Ishikawa (cell line): ENCODE results near the gene ZNF205.

Experiments used
- CEBPB ChIP-seq: IDR thresholded peaks from 2 replicates; pipeline ENCODE4 v1.6.1; 2012
- MAX ChIP-seq: IDR thresholded peaks from 2 replicates; pipeline ENCODE4 v1.6.1; 2012
- RAD21 ChIP-seq: IDR thresholded peaks from 2 replicates; pipeline ENCODE4 v1.6.1; 2012; ENCODE audit warnings: low read depth
- REST ChIP-seq: IDR thresholded peaks from 2 replicates; pipeline ENCODE4 v1.6.1; 2012; ENCODE audit warnings: low read depth, mild to moderate bottlenecking
- TAF1 ChIP-seq: IDR thresholded peaks from 2 replicates; pipeline ENCODE4 v1.6.1; 2012; ENCODE audit warnings: low read depth, mild to moderate bottlenecking
- YY1 ChIP-seq: IDR thresholded peaks from 2 replicates; pipeline ENCODE4 v1.6.1; 2012; ENCODE audit warnings: low read depth

GRCh38 chr16:3138823-3139426 is 26.5 kb downstream of the ZNF205 start:
- TF ChIP-seq MAX = no peak
- no peak for TF ChIP-seq YY1
- TF ChIP-seq REST = no peak
- TF ChIP-seq CEBPB = no peak
- no peak for TF ChIP-seq RAD21
- TF ChIP-seq TAF1 = no peak
